ENCODE results near the gene DDAH2.

DDAH2 gene

GRCh38 chr6:31744422-31744821, 15.3 kb upstream of the DDAH2 start:
- TF ChIP-seq CTCF (IDR thresholded peaks at IDR 0.05; ENCODE audit: low read length, missing control alignments), result no peak

GRCh38 chr6:31742894-31743293, 13.8 kb upstream of the DDAH2 start:
- no peak for DNase-seq (ENCODE audit: low read depth)
- no peak for TF ChIP-seq CTCF (IDR thresholded peaks at IDR 0.05; ENCODE audit: low read length, missing control alignments)
- no peak overlapping the region for H3K4me3 ChIP-seq (replicated peaks; ENCODE audit: low read depth, low read length)

More at GRCh38 chr6:31744422-31744821, 15.3 kb upstream of the DDAH2 start:
- no peak for DNase-seq (ENCODE audit: low read depth)
- H3K4me3 ChIP-seq (replicated peaks; ENCODE audit: low read depth, low read length), result no peak overlapping the region

- no peak overlapping the region for H3K4me3 ChIP-seq (replicated peaks; ENCODE audit: low read depth, low read length)
- DNase-seq (ENCODE audit: low read depth), result no peak
- no peak for TF ChIP-seq CTCF (IDR thresholded peaks at IDR 0.05; ENCODE audit: low read length, missing control alignments)
Measured at GRCh38 chr6:31741815-31742214, 12.7 kb upstream of the DDAH2 start.

GRCh38 chr6:31740397-31741223, 11.5 kb upstream of the DDAH2 start:
- TF ChIP-seq CTCF (IDR thresholded peaks at IDR 0.05; ENCODE audit: low read length, missing control alignments), result no peak
- DNase-seq (ENCODE audit: low read depth), result no peak
- H3K4me3 ChIP-seq (replicated peaks; ENCODE audit: low read depth, low read length), result peak overlapping the region; percentile 87

- DNase-seq (ENCODE audit: low read depth), result peak; percentile 99
- peak within 1 kb of the TSS; percentile 87 for H3K4me3 ChIP-seq (replicated peaks; ENCODE audit: low read depth, low read length)
- no peak for TF ChIP-seq CTCF (IDR thresholded peaks at IDR 0.05; ENCODE audit: low read length, missing control alignments)
Measured at GRCh38 chr6:31739639-31740396, 10.7 kb upstream of the DDAH2 start, which contains the start of gene MSH5. Gene MSH5 (plus strand): TSS chr6:31740005. CDS start chr6:31740467, 462 bp downstream.

GRCh38 chr6:31737991-31738979, 9.2 kb upstream of the DDAH2 start:
- DNase-seq (ENCODE audit: low read depth), result peak; percentile 86
- peak overlapping the region; percentile 23 for H3K4me3 ChIP-seq (replicated peaks; ENCODE audit: low read depth, low read length)
- peak; percentile 29 for TF ChIP-seq CTCF (IDR thresholded peaks at IDR 0.05; ENCODE audit: low read length, missing control alignments)
